WERI-Rb-1 (cell line): ENCODE results near the gene XRCC4.

Source experiments
- DNase-seq: peaks from one replicate; pipeline ENCODE4 v3.0.0-alpha.2; 2020
- H3K27ac ChIP-seq: fragments of 250-450 bp; sonication (Bioruptor Pico); 2 replicates; pipeline ENCODE4 v1.5.1; 2020; ENCODE audit warnings: mild to moderate bottlenecking, moderate library complexity
- H3K27me3 ChIP-seq: fragments of 250-450 bp; sonication (Bioruptor Pico); 2 replicates; pipeline ENCODE4 v1.5.1; 2021; ENCODE audit warnings: mild to moderate bottlenecking, low read depth, moderate library complexity; ENCODE audit not compliant: insufficient read depth, severe bottlenecking
- H3K36me3 ChIP-seq: fragments of 250-450 bp; sonication (Bioruptor Pico); 2 replicates; pipeline ENCODE4 v1.5.1; 2020; ENCODE audit warnings: mild to moderate bottlenecking, moderate library complexity
- H3K4me3 ChIP-seq: 2 replicates; pipeline ENCODE4 v1.5.1; 2011; ENCODE audit warnings: low read depth, mild to moderate bottlenecking, control low read depth, low read length
- H3K9me3 ChIP-seq: fragments of 250-450 bp; sonication (Bioruptor Pico); 2 replicates; pipeline ENCODE4 v1.5.1; 2021; ENCODE audit warnings: mild to moderate bottlenecking, moderate library complexity; ENCODE audit not compliant: severe bottlenecking
- CTCF ChIP-seq: IDR thresholded peaks from 2 replicates; pipeline ENCODE4 v1.5.1; 2011; ENCODE audit warnings: low read depth, mild to moderate bottlenecking, control low read depth, inconsistent platforms, low read length

XRCC4 gene

GRCh38 chr5:83035373-83036100 is 41.8 kb upstream of the XRCC4 start:
- DNase-seq = no peak
- no peak overlapping the region for H3K27ac ChIP-seq
- no peaks in the 10 kb centered on the region for H3K27me3 ChIP-seq
- TF ChIP-seq CTCF = no peak
- H3K4me3 ChIP-seq = no peak overlapping the region
- H3K9me3 ChIP-seq = no peaks in the 10 kb centered on the region
- no peaks in the 10 kb centered on the region for H3K36me3 ChIP-seq

- TF ChIP-seq CTCF = no peak
- no peaks in the 10 kb centered on the region for H3K27me3 ChIP-seq
- DNase-seq = no peak
These were observed 40.3 kb upstream of the XRCC4 start for GRCh38 chr5:83036991-83037575.

GRCh38 chr5:83038924-83039323 is 38.4 kb upstream of the XRCC4 start:
- Histone ChIP-seq H3K4me3 (no peak overlapping the region), H3K27me3 (no peaks in the 10 kb centered on the region), H3K27ac (no peak overlapping the region), H3K36me3 (no peaks in the 10 kb centered on the region), H3K9me3 (no peaks in the 10 kb centered on the region)
- DNase-seq = no peak
- TF ChIP-seq CTCF = no peak

More at GRCh38 chr5:83036991-83037575, 40.3 kb upstream of the XRCC4 start:
- no peaks in the 10 kb centered on the region for H3K36me3 ChIP-seq
- H3K27ac ChIP-seq = no peak overlapping the region
- no peak overlapping the region for H3K4me3 ChIP-seq
- no peaks in the 10 kb centered on the region for H3K9me3 ChIP-seq

GRCh38 chr5:83042507-83042906 is 34.8 kb upstream of the XRCC4 start:
- no peaks in the 10 kb centered on the region for H3K36me3 ChIP-seq
- H3K27me3 ChIP-seq = no peaks in the 10 kb centered on the region
- no peak for DNase-seq
- H3K4me3 ChIP-seq = no peak overlapping the region
- no peaks in the 10 kb centered on the region for H3K9me3 ChIP-seq
- no peak overlapping the region for H3K27ac ChIP-seq
- no peak for TF ChIP-seq CTCF

- TF ChIP-seq CTCF = no peak
- Histone ChIP-seq H3K27ac (no peak overlapping the region), H3K36me3 (no peaks in the 10 kb centered on the region), H3K27me3 (no peaks in the 10 kb centered on the region), H3K9me3 (no peaks in the 10 kb centered on the region), H3K4me3 (no peak overlapping the region)
- no peak for DNase-seq
These were observed 32.4 kb upstream of the XRCC4 start for GRCh38 chr5:83044926-83045325.
